Ishikawa (cell line): ENCODE results near the gene EPB41L5.

Experiments
- EP300 ChIP-seq: IDR thresholded peaks from 2 replicates; pipeline ENCODE4 v1.6.1; 2012; ENCODE audit warnings: borderline replicate concordance
- MAX ChIP-seq: IDR thresholded peaks from 2 replicates; pipeline ENCODE4 v1.6.1; 2012
- NFIC ChIP-seq: IDR thresholded peaks from 2 replicates; pipeline ENCODE4 v1.6.1; 2012
- RAD21 ChIP-seq: IDR thresholded peaks from 2 replicates; pipeline ENCODE4 v1.6.1; 2012; ENCODE audit warnings: low read depth
- TAF1 ChIP-seq: IDR thresholded peaks from 2 replicates; pipeline ENCODE4 v1.6.1; 2012; ENCODE audit warnings: low read depth, mild to moderate bottlenecking
- TEAD4 ChIP-seq: IDR thresholded peaks from 2 replicates; pipeline ENCODE4 v1.6.1; 2012
- YY1 ChIP-seq: IDR thresholded peaks from 2 replicates; pipeline ENCODE4 v1.6.1; 2012; ENCODE audit warnings: low read depth
- ZBTB7A ChIP-seq: IDR thresholded peaks from 2 replicates; pipeline ENCODE4 v1.6.1; 2012; ENCODE audit warnings: low read depth
- TF ChIP-seq, protein P1 (sequence below): IDR thresholded peaks from 2 replicates; pipeline ENCODE4 v1.6.1; 2012; ENCODE audit warnings: low read depth, mild to moderate bottlenecking

GRCh38 chr2:120034621-120035020, 21.7 kb downstream of the EPB41L5 start:
- TF ChIP-seq ZBTB7A (no peak), RAD21 (no peak), TEAD4 (no peak), MAX (no peak), EP300 (no peak), NFIC (no peak), YY1 (no peak), TAF1 (no peak)
- TF ChIP-seq, protein P1, sequence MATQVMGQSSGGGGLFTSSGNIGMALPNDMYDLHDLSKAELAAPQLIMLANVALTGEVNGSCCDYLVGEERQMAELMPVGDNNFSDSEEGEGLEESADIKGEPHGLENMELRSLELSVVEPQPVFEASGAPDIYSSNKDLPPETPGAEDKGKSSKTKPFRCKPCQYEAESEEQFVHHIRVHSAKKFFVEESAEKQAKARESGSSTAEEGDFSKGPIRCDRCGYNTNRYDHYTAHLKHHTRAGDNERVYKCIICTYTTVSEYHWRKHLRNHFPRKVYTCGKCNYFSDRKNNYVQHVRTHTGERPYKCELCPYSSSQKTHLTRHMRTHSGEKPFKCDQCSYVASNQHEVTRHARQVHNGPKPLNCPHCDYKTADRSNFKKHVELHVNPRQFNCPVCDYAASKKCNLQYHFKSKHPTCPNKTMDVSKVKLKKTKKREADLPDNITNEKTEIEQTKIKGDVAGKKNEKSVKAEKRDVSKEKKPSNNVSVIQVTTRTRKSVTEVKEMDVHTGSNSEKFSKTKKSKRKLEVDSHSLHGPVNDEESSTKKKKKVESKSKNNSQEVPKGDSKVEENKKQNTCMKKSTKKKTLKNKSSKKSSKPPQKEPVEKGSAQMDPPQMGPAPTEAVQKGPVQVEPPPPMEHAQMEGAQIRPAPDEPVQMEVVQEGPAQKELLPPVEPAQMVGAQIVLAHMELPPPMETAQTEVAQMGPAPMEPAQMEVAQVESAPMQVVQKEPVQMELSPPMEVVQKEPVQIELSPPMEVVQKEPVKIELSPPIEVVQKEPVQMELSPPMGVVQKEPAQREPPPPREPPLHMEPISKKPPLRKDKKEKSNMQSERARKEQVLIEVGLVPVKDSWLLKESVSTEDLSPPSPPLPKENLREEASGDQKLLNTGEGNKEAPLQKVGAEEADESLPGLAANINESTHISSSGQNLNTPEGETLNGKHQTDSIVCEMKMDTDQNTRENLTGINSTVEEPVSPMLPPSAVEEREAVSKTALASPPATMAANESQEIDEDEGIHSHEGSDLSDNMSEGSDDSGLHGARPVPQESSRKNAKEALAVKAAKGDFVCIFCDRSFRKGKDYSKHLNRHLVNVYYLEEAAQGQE, result no peak
